ENCODE results near the gene RIMBP2.

- TF ChIP-seq, protein P1, sequence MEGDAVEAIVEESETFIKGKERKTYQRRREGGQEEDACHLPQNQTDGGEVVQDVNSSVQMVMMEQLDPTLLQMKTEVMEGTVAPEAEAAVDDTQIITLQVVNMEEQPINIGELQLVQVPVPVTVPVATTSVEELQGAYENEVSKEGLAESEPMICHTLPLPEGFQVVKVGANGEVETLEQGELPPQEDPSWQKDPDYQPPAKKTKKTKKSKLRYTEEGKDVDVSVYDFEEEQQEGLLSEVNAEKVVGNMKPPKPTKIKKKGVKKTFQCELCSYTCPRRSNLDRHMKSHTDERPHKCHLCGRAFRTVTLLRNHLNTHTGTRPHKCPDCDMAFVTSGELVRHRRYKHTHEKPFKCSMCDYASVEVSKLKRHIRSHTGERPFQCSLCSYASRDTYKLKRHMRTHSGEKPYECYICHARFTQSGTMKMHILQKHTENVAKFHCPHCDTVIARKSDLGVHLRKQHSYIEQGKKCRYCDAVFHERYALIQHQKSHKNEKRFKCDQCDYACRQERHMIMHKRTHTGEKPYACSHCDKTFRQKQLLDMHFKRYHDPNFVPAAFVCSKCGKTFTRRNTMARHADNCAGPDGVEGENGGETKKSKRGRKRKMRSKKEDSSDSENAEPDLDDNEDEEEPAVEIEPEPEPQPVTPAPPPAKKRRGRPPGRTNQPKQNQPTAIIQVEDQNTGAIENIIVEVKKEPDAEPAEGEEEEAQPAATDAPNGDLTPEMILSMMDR (IDR thresholded peaks at IDR 0.05; ENCODE audit: low read length): no peak
- TF ChIP-seq EZH2 (IDR thresholded peaks at IDR 0.05; ENCODE audit: borderline replicate concordance, low read length): no peak
Observed at GRCh38 chr12:130754234-130754901, 38.3 kb upstream of the RIMBP2 start.
